ENCODE data around the gene GID8.
A peak's percentile ranks its signal among the peaks of the same experiment; 100 is the strongest.

DNA sequence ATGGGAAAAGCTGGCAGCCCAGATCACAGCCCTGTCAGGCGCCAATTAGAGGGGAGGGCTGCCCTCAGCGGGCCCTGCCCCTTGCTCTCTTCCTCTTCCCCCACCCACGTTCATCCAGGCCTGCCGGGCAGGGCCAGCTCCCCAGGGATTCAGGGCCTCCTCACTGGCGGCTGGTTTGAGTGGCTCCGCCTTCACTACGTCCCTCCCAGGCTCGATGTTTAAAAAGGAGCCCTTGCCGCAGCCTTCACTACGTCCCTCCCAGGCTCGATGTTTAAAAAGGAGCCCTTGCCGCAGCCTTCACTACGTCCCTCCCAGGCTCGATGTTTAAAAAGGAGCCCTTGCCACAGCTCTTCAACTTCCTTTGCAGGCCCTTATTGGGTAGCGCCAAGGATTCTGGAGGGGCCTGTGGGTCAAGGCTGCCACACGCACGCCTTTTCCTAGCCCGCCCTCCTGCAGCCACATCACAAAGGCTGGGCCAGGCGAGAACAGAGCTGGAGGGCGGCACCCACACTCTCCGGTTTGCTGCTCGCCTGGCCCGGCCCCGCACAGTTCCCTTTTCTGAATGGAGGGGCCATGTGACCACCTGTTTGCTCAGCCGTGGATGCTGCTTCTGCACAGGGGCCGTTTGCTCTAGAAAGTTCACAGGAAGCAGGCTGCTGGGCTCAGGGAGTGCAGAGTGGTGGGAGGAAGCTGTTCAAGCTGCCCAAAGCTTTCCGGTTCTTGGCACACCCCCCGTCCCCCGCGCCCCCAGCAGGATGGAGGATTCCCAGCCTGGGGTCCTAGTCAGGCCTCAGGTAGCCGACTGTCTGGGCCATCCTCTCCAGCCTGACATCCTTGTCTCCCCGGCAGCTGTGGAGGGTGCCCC lies 16.1 kb downstream of the GID8 start:
- TF ChIP-seq, protein P1, sequence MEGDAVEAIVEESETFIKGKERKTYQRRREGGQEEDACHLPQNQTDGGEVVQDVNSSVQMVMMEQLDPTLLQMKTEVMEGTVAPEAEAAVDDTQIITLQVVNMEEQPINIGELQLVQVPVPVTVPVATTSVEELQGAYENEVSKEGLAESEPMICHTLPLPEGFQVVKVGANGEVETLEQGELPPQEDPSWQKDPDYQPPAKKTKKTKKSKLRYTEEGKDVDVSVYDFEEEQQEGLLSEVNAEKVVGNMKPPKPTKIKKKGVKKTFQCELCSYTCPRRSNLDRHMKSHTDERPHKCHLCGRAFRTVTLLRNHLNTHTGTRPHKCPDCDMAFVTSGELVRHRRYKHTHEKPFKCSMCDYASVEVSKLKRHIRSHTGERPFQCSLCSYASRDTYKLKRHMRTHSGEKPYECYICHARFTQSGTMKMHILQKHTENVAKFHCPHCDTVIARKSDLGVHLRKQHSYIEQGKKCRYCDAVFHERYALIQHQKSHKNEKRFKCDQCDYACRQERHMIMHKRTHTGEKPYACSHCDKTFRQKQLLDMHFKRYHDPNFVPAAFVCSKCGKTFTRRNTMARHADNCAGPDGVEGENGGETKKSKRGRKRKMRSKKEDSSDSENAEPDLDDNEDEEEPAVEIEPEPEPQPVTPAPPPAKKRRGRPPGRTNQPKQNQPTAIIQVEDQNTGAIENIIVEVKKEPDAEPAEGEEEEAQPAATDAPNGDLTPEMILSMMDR (IDR thresholded peaks at IDR 0.05; ENCODE audit: low read depth, low read length, missing input control) = no peak
- TF ChIP-seq, protein P2, sequence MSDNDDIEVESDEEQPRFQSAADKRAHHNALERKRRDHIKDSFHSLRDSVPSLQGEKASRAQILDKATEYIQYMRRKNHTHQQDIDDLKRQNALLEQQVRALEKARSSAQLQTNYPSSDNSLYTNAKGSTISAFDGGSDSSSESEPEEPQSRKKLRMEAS (IDR thresholded peaks at IDR 0.05) = peak; percentile 74
- no peak for TF ChIP-seq JUND (IDR thresholded peaks at IDR 0.05)

All from liver (tissue), 3 donors.